MM.1S (cell line): ENCODE data around the gene GLIS2.

ENCODE experiments used
- EZH2 ChIP-seq: fragments of 300-600 bp; sonication (generic); optimal IDR thresholded peaks from 2 replicates; pipeline ENCODE3; 2017; ENCODE audit warnings: low read depth, mild to moderate bottlenecking, antibody characterized with exemption, low read length, mixed read lengths
- EZH2phosphoT487 ChIP-seq: fragments of 300-600 bp; sonication (generic); IDR thresholded peaks from 2 replicates; pipeline ENCODE4 v1.6.1; 2018; ENCODE audit warnings: antibody characterized with exemption, low read length
- TF ChIP-seq, protein P1 (sequence below): fragments of 300-600 bp; sonication (generic); IDR thresholded peaks from 2 replicates; pipeline ENCODE4 v1.5.1; 2016; ENCODE audit warnings: antibody characterized with exemption, low read length, mixed read lengths

DNA sequence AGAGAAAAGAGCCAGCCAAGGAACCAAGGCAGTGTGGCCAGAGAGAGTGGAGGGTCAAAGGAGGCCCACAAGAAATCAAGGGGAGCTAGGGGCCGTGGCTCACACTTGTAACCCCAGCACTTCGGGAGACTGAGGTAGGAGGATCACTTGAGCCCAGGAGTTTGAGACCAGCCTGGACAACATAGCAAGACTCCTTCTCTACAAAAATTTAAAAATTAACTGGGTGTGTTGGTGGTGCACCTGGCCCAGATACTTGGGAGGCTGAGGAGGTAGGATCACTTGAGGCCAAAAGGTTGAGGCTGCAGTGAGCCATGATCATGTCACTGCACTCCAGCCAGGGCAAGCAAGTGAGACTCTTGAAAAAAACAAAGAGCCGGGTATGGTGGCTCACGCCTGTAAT lies 24.2 kb upstream of the GLIS2 start:
- TF ChIP-seq, protein P1, sequence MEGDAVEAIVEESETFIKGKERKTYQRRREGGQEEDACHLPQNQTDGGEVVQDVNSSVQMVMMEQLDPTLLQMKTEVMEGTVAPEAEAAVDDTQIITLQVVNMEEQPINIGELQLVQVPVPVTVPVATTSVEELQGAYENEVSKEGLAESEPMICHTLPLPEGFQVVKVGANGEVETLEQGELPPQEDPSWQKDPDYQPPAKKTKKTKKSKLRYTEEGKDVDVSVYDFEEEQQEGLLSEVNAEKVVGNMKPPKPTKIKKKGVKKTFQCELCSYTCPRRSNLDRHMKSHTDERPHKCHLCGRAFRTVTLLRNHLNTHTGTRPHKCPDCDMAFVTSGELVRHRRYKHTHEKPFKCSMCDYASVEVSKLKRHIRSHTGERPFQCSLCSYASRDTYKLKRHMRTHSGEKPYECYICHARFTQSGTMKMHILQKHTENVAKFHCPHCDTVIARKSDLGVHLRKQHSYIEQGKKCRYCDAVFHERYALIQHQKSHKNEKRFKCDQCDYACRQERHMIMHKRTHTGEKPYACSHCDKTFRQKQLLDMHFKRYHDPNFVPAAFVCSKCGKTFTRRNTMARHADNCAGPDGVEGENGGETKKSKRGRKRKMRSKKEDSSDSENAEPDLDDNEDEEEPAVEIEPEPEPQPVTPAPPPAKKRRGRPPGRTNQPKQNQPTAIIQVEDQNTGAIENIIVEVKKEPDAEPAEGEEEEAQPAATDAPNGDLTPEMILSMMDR = no peak
- TF ChIP-seq EZH2 = no peak
- TF ChIP-seq EZH2phosphoT487 = no peak
